HG02759 (cell line): ENCODE data around the gene NDUFC2.
A peak's percentile ranks its signal among the peaks of the same experiment; 100 is the strongest.
"Not testable (repeated sequence)": the region's sequence is repeated elsewhere in the genome, so short reads cannot be mapped to it uniquely, and the experiment has no call there.

ENCODE experiments used
- ATAC-seq: cut with Tn5 transposase; IDR thresholded peaks from one replicate; pipeline ENCODE4 v1.9.1; 2021; ENCODE audit warnings: mild to moderate bottlenecking, moderate library complexity; ENCODE audit not compliant: unreplicated experiment

NDUFC2 gene

DNA sequence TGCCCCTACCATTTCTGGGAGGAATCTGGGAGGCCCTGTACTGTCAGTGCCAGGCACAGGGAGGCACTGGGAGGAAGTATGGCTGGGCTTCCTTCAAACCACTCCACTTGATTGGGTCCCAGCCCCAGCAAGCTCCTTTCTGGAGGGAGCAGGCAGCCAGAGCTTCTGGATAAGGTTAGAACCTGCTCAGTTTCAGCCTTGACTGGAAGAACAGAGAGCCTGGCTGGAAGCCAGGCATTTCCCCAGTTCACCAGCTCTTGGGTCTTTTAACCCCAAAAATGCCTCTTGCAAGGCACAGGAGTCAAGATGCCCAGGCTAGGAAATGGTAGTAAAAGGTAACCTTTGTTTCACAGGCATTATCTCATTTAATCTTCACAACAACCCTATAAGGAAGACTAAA lies 47.6 kb downstream of the NDUFC2 start:
- ATAC-seq: peak; percentile 22

- ATAC-seq: peak; percentile 81
Observed at GRCh38 chr11:78031629-78032028, 48.0 kb downstream of the NDUFC2 start.

DNA sequence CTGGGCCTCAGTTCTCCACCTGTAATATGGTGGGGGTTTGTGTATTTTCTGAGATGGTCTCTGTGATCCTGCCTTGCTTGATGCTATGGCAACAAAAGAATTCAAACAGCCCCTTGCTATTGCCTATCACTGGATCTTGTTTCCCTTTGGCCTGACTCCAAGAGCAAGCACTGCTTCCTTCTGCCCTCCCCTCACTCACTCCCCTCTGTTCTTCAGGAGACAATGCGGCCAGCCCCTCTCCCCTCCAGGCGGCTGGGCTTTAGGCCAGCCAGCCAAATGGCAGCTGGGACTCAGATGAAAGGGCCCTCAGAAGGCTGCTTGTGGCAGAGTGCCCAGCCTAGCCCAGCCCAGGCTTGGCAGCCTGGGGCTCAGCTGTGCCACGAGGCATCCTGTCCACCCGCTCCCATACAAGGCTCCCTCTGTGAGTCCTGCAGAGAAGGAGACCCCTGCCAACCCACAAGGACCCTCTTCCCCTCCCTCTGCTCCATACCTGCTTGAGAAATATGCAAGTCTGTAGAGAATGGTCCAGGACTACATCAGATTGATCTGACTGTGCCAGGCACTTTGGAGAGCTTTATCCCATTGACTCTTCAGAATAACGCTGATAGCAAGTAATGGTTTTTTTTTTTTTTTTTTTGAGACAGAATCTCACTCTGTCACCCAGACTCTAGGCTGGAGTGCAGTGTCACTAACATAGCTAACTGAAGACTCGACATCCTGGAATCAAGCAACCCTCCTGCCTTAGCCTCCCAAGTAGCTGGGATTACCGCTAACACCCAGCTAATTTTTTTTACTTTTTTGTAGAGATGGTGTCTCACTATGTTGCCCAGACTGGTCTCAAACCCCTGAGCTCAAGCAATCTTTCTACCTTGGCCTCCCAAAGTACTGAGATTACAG lies 49.0 kb downstream of the NDUFC2 start:
- no peak for ATAC-seq

GRCh38 chr11:78028423-78028822 lies 51.2 kb downstream of the NDUFC2 start:
- not testable (repeated sequence) for ATAC-seq

GRCh38 chr11:78027759-78028158 lies 51.9 kb downstream of the NDUFC2 start:
- ATAC-seq: no peak

GRCh38 chr11:78025378-78025777 lies 54.3 kb downstream of the NDUFC2 start:
- ATAC-seq: no peak

- no peak for ATAC-seq
Observed at GRCh38 chr11:78023426-78023825, 56.2 kb downstream of the NDUFC2 start.

GRCh38 chr11:78022397-78023396 lies 57.0 kb downstream of the NDUFC2 start, which contains the start of gene KCTD14:
TSS of gene KCTD14 (minus strand) at chr11:78023276. CDS start at chr11:78023249, 27 bp downstream.
- ATAC-seq: no peak

- no peak for ATAC-seq
Observed at GRCh38 chr11:78021611-78022010, 58.1 kb downstream of the NDUFC2 start.

GRCh38 chr11:78020246-78020645 lies 59.4 kb downstream of the NDUFC2 start:
- ATAC-seq: no peak

DNA sequence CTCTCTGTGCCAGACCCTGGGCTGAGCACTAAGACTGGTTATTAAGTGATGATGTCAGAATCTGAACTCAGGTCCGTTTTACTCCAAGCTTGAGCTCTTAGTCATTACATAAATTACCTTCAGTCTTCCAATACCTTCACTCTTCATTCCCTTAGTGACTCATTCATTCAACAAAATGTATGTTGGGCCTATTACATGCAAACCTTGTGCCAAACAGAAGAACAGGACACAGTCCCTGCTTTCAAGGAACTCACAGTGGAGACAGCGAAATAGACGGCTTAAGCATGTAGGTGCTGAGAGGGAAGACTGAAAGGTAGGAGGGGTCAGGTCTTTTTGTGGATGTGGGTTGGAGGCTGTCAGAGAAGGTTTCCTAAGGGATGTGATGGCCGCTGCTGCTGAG lies 59.9 kb downstream of the NDUFC2 start:
- no peak for ATAC-seq
